ENCODE measurements around the gene ARHGAP12.

DNA sequence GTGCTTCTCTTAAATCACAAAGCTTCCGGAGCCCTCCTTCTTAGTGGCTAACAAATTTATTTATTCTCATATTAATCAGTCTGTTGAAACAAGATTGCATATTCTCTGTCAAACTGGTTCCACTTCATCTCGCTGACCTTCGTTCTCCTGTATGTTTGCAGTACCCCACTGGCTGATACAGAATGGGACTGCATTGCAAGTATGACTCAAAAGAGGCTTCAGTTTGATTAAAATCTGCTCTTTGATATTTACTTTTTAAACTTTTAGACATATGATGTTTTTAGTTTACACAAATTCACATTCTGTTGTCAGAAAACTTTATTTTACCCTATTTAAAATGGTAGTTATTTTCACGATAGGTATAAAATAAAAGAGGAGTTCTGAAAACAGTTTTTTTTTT, 14.3 kb upstream of the ARHGAP12 start:
- TF ChIP-seq POLR2A (IDR thresholded peaks at IDR 0.05): no peak
- TF ChIP-seq, protein P1, sequence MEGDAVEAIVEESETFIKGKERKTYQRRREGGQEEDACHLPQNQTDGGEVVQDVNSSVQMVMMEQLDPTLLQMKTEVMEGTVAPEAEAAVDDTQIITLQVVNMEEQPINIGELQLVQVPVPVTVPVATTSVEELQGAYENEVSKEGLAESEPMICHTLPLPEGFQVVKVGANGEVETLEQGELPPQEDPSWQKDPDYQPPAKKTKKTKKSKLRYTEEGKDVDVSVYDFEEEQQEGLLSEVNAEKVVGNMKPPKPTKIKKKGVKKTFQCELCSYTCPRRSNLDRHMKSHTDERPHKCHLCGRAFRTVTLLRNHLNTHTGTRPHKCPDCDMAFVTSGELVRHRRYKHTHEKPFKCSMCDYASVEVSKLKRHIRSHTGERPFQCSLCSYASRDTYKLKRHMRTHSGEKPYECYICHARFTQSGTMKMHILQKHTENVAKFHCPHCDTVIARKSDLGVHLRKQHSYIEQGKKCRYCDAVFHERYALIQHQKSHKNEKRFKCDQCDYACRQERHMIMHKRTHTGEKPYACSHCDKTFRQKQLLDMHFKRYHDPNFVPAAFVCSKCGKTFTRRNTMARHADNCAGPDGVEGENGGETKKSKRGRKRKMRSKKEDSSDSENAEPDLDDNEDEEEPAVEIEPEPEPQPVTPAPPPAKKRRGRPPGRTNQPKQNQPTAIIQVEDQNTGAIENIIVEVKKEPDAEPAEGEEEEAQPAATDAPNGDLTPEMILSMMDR (IDR thresholded peaks at IDR 0.05 in 8 of 11, conservative IDR thresholded peaks at IDR 0.05 in 3 of 11): no peak
- TF ChIP-seq POLR2AphosphoS5 (IDR thresholded peaks at IDR 0.05): no peak

All from spleen (tissue), 7 donors.